CD4-positive, alpha-beta T cell (primary cell): ENCODE measurements around the gene GSTM1. TPM values are rescaled to one million over a fixed set of nuclear protein-coding genes. Genes with fewer than 3 reads are reported as not detected.

Experiments
- ATAC-seq: fragments of 200-7000 bp; cut with Tn5 transposase; one replicate; pipeline ENCODE4 v1.10.0; 2022; ENCODE audit warnings: mild to moderate bottlenecking; ENCODE audit not compliant: poor library complexity
- CTCF ChIA-PET: fragments of 350-600 bp; sonication (Branson Sonifier 250); formaldehyde crosslinking; loops from one replicate; lab custom pipeline; 2021; ENCODE audit warnings: antibody characterized with exemption, inconsistent platforms; lab: Charles Lee
- POLR2A ChIA-PET: fragments of 350-600 bp; sonication (Branson Sonifier 250); formaldehyde crosslinking; loops from one replicate; lab custom pipeline; 2021; ENCODE audit warnings: antibody characterized with exemption, inconsistent platforms; lab: Charles Lee
- DNase-seq, 14 experiments: peaks; one replicate each; pipeline ENCODE4 v3.0.0-alpha.2; 2013 to 2020; ENCODE audit warnings: mixed read lengths in 2 of 14
- H3K27ac ChIP-seq, 2 donors: one replicate each; pipeline versions ENCODE4 v1.5.1 to v1.7.0; 2013; ENCODE audit warnings: low read length in 2 of 2, low read depth in 1 of 2, mild to moderate bottlenecking in 1 of 2
- H3K27me3 ChIP-seq, 2 experiments: 1 replicate in 1 of 2; 2 replicates in 1 of 2; pipeline versions ENCODE4 v1.6.1 to v1.7.0; 2013; ENCODE audit warnings: low read length in 2 of 2, control low read depth in 1 of 2, mild to moderate bottlenecking in 1 of 2, moderate library complexity in 1 of 2; ENCODE audit not compliant: insufficient read depth in 2 of 2, control insufficient read depth in 1 of 2
- H3K36me3 ChIP-seq: one replicate; pipeline ENCODE4 v1.6.1; 2013; ENCODE audit warnings: low read length, control low read depth; ENCODE audit not compliant: insufficient read depth
- H3K4me1 ChIP-seq: one replicate; pipeline ENCODE4 v1.6.1; 2013; ENCODE audit warnings: low read length, control low read depth; ENCODE audit not compliant: insufficient read depth
- H3K4me3 ChIP-seq: one replicate; pipeline ENCODE4 v1.5.1; 2013; ENCODE audit warnings: mild to moderate bottlenecking, low read length, moderate library complexity
- H3K9me3 ChIP-seq, 2 experiments: 1 replicate in 1 of 2; 2 replicates in 1 of 2; pipeline versions ENCODE4 v1.6.1 to v1.7.0; 2013; ENCODE audit warnings: low read length in 2 of 2, mild to moderate bottlenecking in 2 of 2, control low read depth in 1 of 2, moderate library complexity in 1 of 2; ENCODE audit not compliant: control insufficient read depth in 1 of 2, insufficient read depth in 1 of 2
- H3K27ac Mint-ChIP-seq: one replicate; pipeline ENCODE4 v1.8.0; 2020; ENCODE audit warnings: mixed read lengths
- H3K27me3 Mint-ChIP-seq: one replicate; pipeline ENCODE4 v1.8.0; 2021; ENCODE audit warnings: mixed read lengths
- H3K36me3 Mint-ChIP-seq: one replicate; pipeline ENCODE4 v1.8.0; 2021; ENCODE audit warnings: low read depth, mixed read lengths
- H3K4me1 Mint-ChIP-seq: one replicate; pipeline ENCODE4 v1.8.0; 2021; ENCODE audit warnings: low read depth, mixed read lengths
- H3K4me3 Mint-ChIP-seq: one replicate; pipeline ENCODE4 v1.8.0; 2020; ENCODE audit warnings: mild to moderate bottlenecking, mixed read lengths
- H3K9me3 Mint-ChIP-seq: one replicate; pipeline ENCODE4 v1.8.0; 2020; ENCODE audit warnings: mixed read lengths
- CTCF ChIP-seq: fragments of 200-600 bp; IDR thresholded peaks from one replicate; pipeline ENCODE4 v1.8.0; 2022; ENCODE audit warnings: antibody characterized with exemption, mild to moderate bottlenecking
- intact Hi-C, 2 experiments: fragments of 100-400 bp; cut with DNase I in 1 of 2; cut with micrococcal nuclease in 1 of 2; formaldehyde crosslinking; loops; one replicate each; pipeline versions ENCODE4 v1.15.1 to v1.9.0; 2023 to 2025; cut with DNase I, micrococcal nuclease
- total RNA-seq, 174 experiments: library from RNA in 2 of 174; stranded (reverse) in 2 of 174; gene quantifications; one replicate each; pipeline ENCODE4 v1.2.3 and lab custom pipeline; 2021 to 2026

The GSTM1 gene
- total RNA-seq, 2 experiments from 2014 or later, result 31.9 to 36.2 TPM

- peak; percentile 95 for TF ChIP-seq CTCF
- H3K9me3 Mint-ChIP-seq, result no peaks in the 10 kb centered on the region
- CTCF ChIA-PET, result interaction anchor here (0.5 to 3.8 kb wide), 39 partner anchors 10 to 636 kb away, joined by 3 to 43 read pairs (median 4); partner anchors contain the start of genes AHCYL1, AMPD2, CYB561D1 and GNAI3
- intact Hi-C loops, result loop anchor here (5.0 kb wide), 4 partner anchors 47 to 342 kb away; partner anchors contain the start of genes AHCYL1 (in 2 of the 2), GSTM1 (in 2 of the 2) and GNAI3 (in 1 of the 2)
- H3K27me3 ChIP-seq, result no peaks in the 10 kb centered on the region
- H3K4me1 ChIP-seq, result peaks cover 15% of the 10 kb centered on the region
- no peaks in the 10 kb centered on the region for H3K36me3 ChIP-seq
- ATAC-seq (peak; percentile 81), DNase-seq (peak; percentile 82 to 95 (median 89))
- no peaks in the 10 kb centered on the region for H3K27me3 Mint-ChIP-seq
- POLR2A ChIA-PET, result interaction anchor here (0.6 to 2.8 kb wide), 14 partner anchors 9 to 394 kb away, joined by 3 to 28 read pairs (median 5); partner anchors contain the start of genes AHCYL1, GNAI3, GSTM1 and GSTM4
- no peaks in the 10 kb centered on the region for H3K36me3 Mint-ChIP-seq
- no peak overlapping the region for H3K27ac ChIP-seq
- H3K9me3 ChIP-seq, result no peaks in the 10 kb centered on the region
- H3K4me3 Mint-ChIP-seq, result no peak overlapping the region
- peaks cover 22% of the 10 kb centered on the region for H3K4me1 Mint-ChIP-seq
- no peak overlapping the region for H3K27ac Mint-ChIP-seq
- H3K4me3 ChIP-seq, result no peak overlapping the region
Measured at GRCh38 chr1:109640285-109640865, 47.2 kb upstream of the GSTM1 start.

DNA sequence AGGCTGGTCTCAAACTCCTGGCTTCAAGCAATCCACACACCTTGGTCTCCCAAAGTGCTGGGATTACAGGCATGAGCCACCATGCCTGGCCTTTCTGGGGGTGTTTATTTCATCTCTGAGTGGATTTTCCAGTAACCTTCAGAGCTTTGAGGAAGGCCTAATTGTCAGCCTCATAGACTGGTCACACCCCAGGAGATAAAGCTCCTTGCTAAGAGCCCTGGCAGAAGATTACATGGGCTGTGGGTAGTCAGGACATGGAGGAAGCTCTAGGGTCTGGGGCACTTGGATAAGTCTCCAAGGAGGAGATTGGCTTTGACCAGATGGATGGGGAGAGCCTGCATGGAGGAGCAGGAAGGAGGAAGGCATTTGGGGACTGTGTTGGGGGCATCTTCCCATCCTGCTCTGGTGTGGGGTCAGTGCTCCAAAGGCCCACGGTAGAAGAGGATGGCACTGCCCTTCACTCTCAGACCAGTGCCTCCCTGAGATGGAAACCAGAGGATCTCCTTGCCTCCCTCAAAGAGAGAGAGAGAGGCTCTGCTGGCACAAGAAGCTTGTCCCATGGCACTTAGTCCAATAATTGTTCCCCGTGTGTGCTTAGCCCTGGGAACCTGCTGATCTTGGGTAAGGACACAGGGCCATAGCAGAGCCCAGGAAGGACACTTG lies 46.4 kb upstream of the GSTM1 start:
- Mint-ChIP-seq H3K27ac (no peak overlapping the region), H3K4me1 (peaks cover 20% of the 10 kb centered on the region), H3K9me3 (no peaks in the 10 kb centered on the region), H3K27me3 (no peaks in the 10 kb centered on the region), H3K36me3 (no peaks in the 10 kb centered on the region), H3K4me3 (no peak overlapping the region)
- Histone ChIP-seq H3K4me1 (peaks cover 15% of the 10 kb centered on the region), H3K36me3 (no peaks in the 10 kb centered on the region), H3K27ac (no peak overlapping the region), H3K9me3 (no peaks in the 10 kb centered on the region), H3K4me3 (no peak overlapping the region), H3K27me3 (no peaks in the 10 kb centered on the region)
- TF ChIP-seq CTCF, result no peak
- ATAC-seq (no peak), DNase-seq (peak in 1 of 14 experiments; percentile 12)
- ChIA-PET CTCF (interaction anchor here (0.6 to 3.8 kb wide), 18 partner anchors 10 to 563 kb away, joined by 3 to 43 read pairs (median 5); partner anchors contain the start of genes AHCYL1 and PSRC1), POLR2A (interaction anchor here (1.2 to 2.8 kb wide), 4 partner anchors 15 to 143 kb away, joined by 3 to 28 read pairs (median 14); partner anchors contain the start of genes GSTM1 and GSTM4)
- intact Hi-C loops, result loop anchor here (5.0 kb wide), 4 partner anchors 46 to 341 kb away; partner anchors contain the start of genes AHCYL1 (in 2 of the 2), GSTM1 (in 2 of the 2) and GNAI3 (in 1 of the 2)

DNA sequence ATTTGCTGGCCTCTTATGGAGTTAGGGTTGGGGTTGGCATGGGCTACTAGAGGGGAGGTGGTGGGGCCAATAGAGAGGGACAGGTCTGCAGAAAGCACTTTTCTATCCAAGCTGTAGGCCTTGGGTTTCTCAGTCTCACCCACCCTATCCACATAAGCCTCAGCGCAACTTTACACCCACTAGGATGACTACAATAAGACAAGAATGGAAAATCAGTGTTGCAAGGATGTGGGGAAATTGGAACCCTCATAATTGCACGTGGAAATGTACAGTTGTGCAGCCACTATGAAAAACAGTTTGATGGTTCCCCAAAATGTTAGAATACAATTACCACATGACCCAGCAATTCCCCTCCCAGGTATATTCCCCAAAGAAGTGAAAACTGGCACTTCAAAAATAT lies 45.8 kb upstream of the GSTM1 start:
- DNase-seq, result peak in 1 of 14 experiments; percentile 5

More for the DNA sequence above, 45.8 kb upstream of the GSTM1 start:
- no peak for TF ChIP-seq CTCF
- Histone ChIP-seq H3K36me3 (no peaks in the 10 kb centered on the region), H3K27ac (no peak overlapping the region), H3K4me3 (no peak overlapping the region), H3K27me3 (no peaks in the 10 kb centered on the region), H3K9me3 (no peaks in the 10 kb centered on the region), H3K4me1 (peaks cover 15% of the 10 kb centered on the region)
- POLR2A ChIA-PET, result interaction anchor here (2.1 kb wide), 1 partner anchor 14 kb away, joined by 9 read pairs; the partner anchor contains the start of gene GSTM4
- H3K27me3 Mint-ChIP-seq, result no peaks in the 10 kb centered on the region
- intact Hi-C loops, result loop anchor here (5.0 kb wide), 4 partner anchors 45 to 340 kb away; partner anchors contain the start of genes AHCYL1 (in 2 of the 2), GSTM1 (in 2 of the 2) and GNAI3 (in 1 of the 2)
- H3K36me3 Mint-ChIP-seq, result no peaks in the 10 kb centered on the region
- no peak overlapping the region for H3K4me3 Mint-ChIP-seq
- CTCF ChIA-PET, result interaction anchor here (2.6 to 3.8 kb wide), 2 partner anchors 132 to 344 kb away, joined by 22 to 28 read pairs; partner anchors contain the start of gene AHCYL1
- ATAC-seq, result no peak
- H3K4me1 Mint-ChIP-seq, result peaks cover 20% of the 10 kb centered on the region
- H3K9me3 Mint-ChIP-seq, result no peaks in the 10 kb centered on the region
- H3K27ac Mint-ChIP-seq, result no peak overlapping the region
